ENCODE measurements around the gene ELMO1. TPM values are rescaled to one million over a fixed set of nuclear protein-coding genes. Genes with fewer than 3 reads are reported as not detected.

ELMO1 gene
- total RNA-seq, 2 experiments from 2014 or later: 129 to 137 TPM

DNA sequence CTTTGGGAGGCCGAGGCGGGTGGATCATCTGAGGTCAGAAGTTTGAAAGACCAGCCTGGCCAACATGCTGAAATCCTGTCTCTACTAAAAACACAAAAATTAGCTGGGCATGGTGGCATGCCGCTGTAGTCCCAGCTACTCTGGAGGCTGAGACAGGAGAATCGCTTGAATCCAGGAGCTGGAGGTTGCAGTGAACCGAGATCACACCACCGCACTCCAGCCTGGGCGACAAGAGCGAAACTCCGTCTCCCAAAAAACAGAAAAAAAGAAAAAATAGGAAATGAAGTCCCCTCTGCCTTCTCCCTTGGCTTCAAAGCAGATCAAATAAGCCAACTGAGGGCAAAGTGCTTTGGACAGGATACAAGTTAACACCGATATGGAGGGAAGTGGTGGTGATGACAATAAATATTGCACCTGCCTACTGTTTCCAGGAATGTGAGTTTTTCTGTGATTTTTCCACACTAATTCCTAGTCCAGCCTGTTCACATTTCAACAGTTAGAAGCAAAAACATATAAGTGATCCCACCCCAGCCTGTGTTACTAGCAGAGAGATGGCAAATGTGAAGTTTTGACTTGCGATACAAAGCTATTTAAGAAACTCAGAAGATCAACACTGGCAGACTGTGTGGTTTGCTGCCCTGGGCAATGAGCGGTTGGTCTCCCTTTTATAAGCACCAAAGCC is 433.2 kb downstream of the ELMO1 start:
- no peaks in the 10 kb centered on the region for H3K9me3 Mint-ChIP-seq
- no peak for DNase-seq
- CTCF ChIA-PET: interaction anchor here (1.0 to 1.5 kb wide), 3 partner anchors 9 to 84 kb away, joined by 3 read pairs; no protein-coding TSS in a partner anchor
- H3K27ac Mint-ChIP-seq: no peak overlapping the region
- intact Hi-C loops (cut with micrococcal nuclease): no loop called here
- no peaks in the 10 kb centered on the region for H3K27me3 Mint-ChIP-seq (ENCODE audit: low read depth)
- no peak overlapping the region for H3K4me3 Mint-ChIP-seq
- peaks cover 3% of the 10 kb centered on the region for H3K4me1 Mint-ChIP-seq (ENCODE audit: low read depth)
- peaks cover 43% of the 10 kb centered on the region for H3K36me3 Mint-ChIP-seq (ENCODE audit: low read depth)

DNA sequence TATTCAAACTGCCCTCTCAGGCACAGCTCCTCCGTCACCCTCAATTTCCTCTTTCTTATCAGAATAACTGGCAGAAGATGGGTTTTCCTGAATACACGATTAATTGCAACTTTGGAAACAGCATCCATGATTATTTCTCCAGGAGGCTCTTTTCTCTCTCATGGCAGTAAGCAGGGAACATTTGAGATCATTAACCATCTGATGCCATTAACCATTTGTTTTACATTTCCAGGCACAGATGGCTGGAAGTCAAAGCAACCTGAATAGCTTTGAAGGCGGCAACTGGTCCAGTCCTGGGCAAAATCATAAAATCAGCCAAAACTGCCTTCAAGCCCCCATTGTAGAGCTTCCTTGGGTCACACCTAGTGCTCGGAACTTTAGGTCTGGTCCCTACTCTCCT is 434.9 kb downstream of the ELMO1 start:
- Mint-ChIP-seq H3K4me3 (no peak overlapping the region), H3K4me1 (ENCODE audit: low read depth) (peaks cover 3% of the 10 kb centered on the region), H3K27me3 (ENCODE audit: low read depth) (no peaks in the 10 kb centered on the region), H3K36me3 (ENCODE audit: low read depth) (peaks cover 44% of the 10 kb centered on the region), H3K27ac (no peak overlapping the region), H3K9me3 (no peaks in the 10 kb centered on the region)
- intact Hi-C loops (cut with micrococcal nuclease): no loop called here
- CTCF ChIA-PET: no interaction called here
- DNase-seq: no peak

DNA sequence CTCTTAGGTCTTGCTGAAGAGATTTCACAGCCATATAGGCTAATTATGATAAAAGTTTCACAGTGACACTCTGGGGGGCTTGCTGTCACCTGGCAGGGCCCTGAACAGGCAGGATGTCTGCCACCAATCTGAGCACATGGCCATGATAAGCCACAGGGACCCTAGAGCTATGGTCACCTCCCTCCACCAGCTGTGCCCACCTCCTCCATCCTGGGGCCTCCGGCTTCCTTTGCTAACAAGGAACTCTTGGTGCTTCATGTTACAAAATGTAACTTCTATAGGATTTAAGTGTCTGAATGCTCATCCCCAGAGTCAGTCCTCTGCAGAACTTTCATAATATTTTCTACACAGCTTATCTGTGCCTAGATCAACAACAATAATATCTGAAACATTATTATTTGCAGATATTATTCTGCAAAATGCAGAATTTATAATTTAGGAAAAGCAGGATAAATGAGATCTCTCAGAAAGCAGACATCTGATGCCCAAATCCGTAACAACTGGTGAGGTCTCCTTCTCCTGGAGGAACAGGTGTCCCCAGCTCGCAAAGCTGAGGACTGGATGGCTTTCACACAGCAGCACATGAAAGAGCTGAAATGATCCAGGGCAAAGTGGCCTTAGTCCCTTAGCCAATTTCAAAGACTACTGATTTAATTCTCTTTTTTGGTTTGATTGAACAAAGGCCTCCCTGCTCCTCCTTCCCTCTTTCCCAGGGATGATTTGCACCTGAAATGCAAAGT is 437.3 kb downstream of the ELMO1 start:
- Mint-ChIP-seq H3K9me3 (no peaks in the 10 kb centered on the region), H3K27me3 (ENCODE audit: low read depth) (no peaks in the 10 kb centered on the region), H3K4me3 (no peak overlapping the region), H3K36me3 (ENCODE audit: low read depth) (peaks cover 50% of the 10 kb centered on the region), H3K4me1 (ENCODE audit: low read depth) (peaks cover 4% of the 10 kb centered on the region), H3K27ac (no peak overlapping the region)
- intact Hi-C loops (cut with micrococcal nuclease): no loop called here
- CTCF ChIA-PET: no interaction called here
- DNase-seq: no peak

DNA sequence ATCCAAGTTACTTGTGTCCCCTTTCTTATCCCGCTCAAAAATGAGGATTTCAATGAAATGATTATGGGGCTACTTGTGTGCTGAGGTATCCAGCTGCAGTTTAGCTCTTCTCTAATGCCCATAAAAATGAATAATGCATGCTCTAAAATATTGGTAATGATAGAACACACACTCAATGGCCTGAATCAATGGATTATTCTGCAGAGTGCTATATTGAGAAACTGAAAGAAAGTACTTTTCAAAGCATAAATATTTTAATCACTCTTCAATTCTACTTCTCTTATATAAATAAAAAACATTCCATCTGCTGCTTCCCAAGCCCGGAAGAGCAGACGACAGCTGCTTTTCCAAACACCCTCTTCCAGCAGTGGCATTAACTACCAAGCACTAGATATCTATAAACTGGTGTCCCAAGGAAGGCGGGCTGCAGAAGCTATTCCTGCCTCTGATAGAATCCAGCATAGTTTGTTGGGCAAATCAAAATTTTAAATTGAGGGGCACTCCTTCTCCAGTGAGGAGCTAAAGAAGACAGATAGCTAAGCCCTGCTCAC is 439.5 kb downstream of the ELMO1 start:
- H3K9me3 Mint-ChIP-seq: no peaks in the 10 kb centered on the region
- no peak overlapping the region for H3K27ac Mint-ChIP-seq
- H3K4me1 Mint-ChIP-seq (ENCODE audit: low read depth): peaks cover 6% of the 10 kb centered on the region
- no peaks in the 10 kb centered on the region for H3K27me3 Mint-ChIP-seq (ENCODE audit: low read depth)
- intact Hi-C loops (cut with micrococcal nuclease): no loop called here
- CTCF ChIA-PET: interaction anchor here (0.5 to 1.1 kb wide), 3 partner anchors 22 to 940 kb away, joined by 3 to 4 read pairs (median 4); no protein-coding TSS in a partner anchor
- H3K36me3 Mint-ChIP-seq (ENCODE audit: low read depth): peaks cover 61% of the 10 kb centered on the region
- no peak for DNase-seq
- no peak overlapping the region for H3K4me3 Mint-ChIP-seq

DNA sequence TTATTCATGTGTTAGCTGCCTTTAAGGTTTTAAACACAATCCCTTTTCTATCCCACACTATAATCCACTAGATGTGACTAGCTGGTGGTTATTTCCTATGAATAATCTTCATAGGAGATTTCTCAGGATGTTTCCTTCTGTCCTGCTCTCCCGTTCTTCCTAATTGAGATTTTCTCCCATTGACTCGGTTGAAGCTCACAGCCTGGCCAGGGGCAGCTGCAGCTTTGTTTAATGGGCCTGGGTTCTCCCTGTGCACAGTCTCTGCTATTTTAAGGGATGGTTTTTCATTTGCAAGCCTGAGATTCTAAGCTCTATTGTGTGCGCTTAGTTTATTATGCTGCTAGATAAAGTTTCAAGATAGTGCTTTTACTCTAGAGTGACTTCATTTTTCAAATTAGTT is 441.0 kb downstream of the ELMO1 start:
- no peak overlapping the region for H3K27ac Mint-ChIP-seq
- no peaks in the 10 kb centered on the region for H3K9me3 Mint-ChIP-seq
- no peak for DNase-seq
- peaks cover 8% of the 10 kb centered on the region for H3K4me1 Mint-ChIP-seq (ENCODE audit: low read depth)
- no peak overlapping the region for H3K4me3 Mint-ChIP-seq
- CTCF ChIA-PET: interaction anchor here (0.6 kb wide), 2 partner anchors 110 to 175 kb away, joined by 3 to 5 read pairs; no protein-coding TSS in a partner anchor
- H3K27me3 Mint-ChIP-seq (ENCODE audit: low read depth): no peaks in the 10 kb centered on the region
- intact Hi-C loops (cut with micrococcal nuclease): no loop called here
- peaks cover 62% of the 10 kb centered on the region for H3K36me3 Mint-ChIP-seq (ENCODE audit: low read depth)

DNA sequence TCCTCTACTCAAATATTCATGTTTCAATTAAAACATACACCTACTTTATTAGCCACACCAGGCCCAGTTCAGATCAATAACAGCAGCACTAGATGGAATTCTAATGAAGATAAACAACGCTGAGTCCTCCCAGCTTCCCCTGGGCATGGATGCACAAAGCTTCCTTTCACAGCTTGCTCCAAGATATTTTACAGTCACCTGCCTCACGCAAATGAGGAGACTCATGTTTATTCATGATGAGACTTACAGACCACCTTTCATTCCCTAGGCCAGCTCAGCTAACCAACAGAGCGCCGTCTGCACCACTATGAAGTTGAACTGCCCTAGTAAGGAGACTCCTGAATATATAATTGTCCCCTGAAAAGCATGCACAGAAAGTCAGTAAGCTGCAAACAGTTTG is 441.4 kb downstream of the ELMO1 start:
- peaks cover 3% of the 10 kb centered on the region for H3K9me3 Mint-ChIP-seq
- no peak overlapping the region for H3K27ac Mint-ChIP-seq

DNA sequence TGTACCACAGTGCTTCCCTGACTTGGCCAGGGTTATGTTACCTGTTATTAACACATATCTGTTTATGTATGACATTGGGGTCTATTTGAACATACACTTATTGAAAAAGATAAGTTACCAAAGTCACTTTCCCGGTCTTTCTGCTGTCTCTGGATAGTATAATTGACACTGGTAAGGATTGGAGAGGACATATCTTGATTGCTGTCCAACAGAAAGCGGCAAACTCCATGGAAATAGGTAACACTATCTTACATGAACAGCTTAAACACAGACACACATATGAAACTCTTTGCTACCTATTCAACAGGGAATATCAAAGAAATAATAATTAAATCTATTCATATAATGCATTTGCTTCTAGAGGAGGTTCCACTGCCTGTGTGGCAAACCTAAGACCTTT is 441.9 kb downstream of the ELMO1 start:
- H3K4me1 Mint-ChIP-seq (ENCODE audit: low read depth): peaks cover 8% of the 10 kb centered on the region

More for the DNA sequence above, 441.4 kb downstream of the ELMO1 start:
- Mint-ChIP-seq H3K4me3 (no peak overlapping the region), H3K4me1 (ENCODE audit: low read depth) (peaks cover 8% of the 10 kb centered on the region), H3K36me3 (ENCODE audit: low read depth) (peaks cover 64% of the 10 kb centered on the region), H3K27me3 (ENCODE audit: low read depth) (no peaks in the 10 kb centered on the region)
- no peak for DNase-seq
- CTCF ChIA-PET: interaction anchor here (0.6 kb wide), 1 partner anchor 110 kb away, joined by 5 read pairs; no protein-coding TSS in a partner anchor
- intact Hi-C loops (cut with micrococcal nuclease): no loop called here

DNA sequence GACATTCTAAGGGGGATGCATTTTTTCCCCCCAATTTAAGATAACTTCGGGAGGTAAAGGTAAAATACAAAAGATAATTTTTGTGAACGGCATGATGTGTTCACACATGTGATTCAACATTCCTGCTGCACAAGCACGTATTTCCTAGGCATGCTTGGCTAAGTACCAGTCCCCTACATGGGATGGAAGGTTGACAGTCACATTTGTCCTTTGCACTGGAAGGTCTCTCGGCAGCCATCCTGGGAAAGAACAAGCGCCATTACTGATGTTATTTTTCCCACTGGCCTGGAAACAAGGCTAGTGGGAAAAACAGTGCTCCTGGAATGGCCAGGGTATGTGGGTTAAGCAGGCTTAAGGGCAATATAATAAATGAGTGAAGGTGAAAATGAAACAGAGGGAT is 448.2 kb downstream of the ELMO1 start:
- Mint-ChIP-seq H3K4me3 (no peak overlapping the region), H3K36me3 (ENCODE audit: low read depth) (peaks cover 42% of the 10 kb centered on the region), H3K4me1 (ENCODE audit: low read depth) (peaks cover 4% of the 10 kb centered on the region), H3K27ac (no peak overlapping the region), H3K9me3 (peaks cover 3% of the 10 kb centered on the region), H3K27me3 (ENCODE audit: low read depth) (no peaks in the 10 kb centered on the region)
- no peak for DNase-seq
- intact Hi-C loops (cut with micrococcal nuclease): no loop called here
- CTCF ChIA-PET: no interaction called here

More for the DNA sequence above, 441.9 kb downstream of the ELMO1 start:
- H3K4me3 Mint-ChIP-seq: no peak overlapping the region
- peaks cover 63% of the 10 kb centered on the region for H3K36me3 Mint-ChIP-seq (ENCODE audit: low read depth)
- no peak for DNase-seq
- H3K27ac Mint-ChIP-seq: no peak overlapping the region
- CTCF ChIA-PET: no interaction called here
- intact Hi-C loops (cut with micrococcal nuclease): no loop called here
- H3K9me3 Mint-ChIP-seq: peaks cover 3% of the 10 kb centered on the region
- H3K27me3 Mint-ChIP-seq (ENCODE audit: low read depth): no peaks in the 10 kb centered on the region

DNA sequence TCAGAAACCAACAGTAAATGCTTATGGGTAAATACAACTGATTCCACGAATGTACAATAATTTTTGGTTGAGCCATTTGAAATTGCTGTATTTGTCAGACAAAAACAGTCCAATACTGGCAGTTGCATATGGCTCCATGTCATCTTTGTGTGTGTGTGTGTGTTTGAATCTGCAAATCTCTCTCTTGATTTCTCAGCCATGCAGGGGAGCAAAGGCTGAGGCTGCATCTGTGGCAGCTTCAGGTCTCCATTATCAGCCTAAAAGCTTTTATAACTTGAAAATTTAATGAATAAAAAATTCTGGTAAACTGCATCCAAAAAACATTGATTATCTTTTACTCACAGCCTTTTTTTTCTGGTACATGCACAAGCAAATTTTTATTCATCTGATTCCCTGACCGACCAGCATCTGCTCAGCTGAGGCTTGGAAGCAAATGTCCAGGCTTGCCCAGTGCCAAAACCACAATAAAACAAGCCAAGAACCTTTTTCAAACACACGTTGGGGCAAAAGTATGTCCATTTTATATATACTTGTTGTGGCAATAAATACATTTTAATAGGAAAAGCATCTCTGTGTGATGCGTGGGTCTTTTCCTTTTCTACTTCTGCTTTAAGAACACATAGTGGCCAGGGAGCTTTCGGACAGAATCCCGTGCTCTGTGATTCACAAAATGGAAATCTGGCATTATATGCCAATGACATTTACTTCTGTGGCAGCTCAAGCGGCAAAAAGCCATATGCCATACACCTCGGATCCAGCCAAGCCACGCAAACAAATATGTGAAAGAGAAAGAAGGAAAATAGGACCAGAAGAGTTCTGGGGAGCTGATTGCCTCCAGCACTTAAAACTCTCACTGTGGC is 448.8 kb downstream of the ELMO1 start:
- H3K4me3 Mint-ChIP-seq: no peak overlapping the region
- CTCF ChIA-PET: no interaction called here
- peaks cover 3% of the 10 kb centered on the region for H3K9me3 Mint-ChIP-seq
- peaks cover 4% of the 10 kb centered on the region for H3K4me1 Mint-ChIP-seq (ENCODE audit: low read depth)
- H3K27me3 Mint-ChIP-seq (ENCODE audit: low read depth): no peaks in the 10 kb centered on the region
- intact Hi-C loops (cut with micrococcal nuclease): no loop called here
- H3K36me3 Mint-ChIP-seq (ENCODE audit: low read depth): peaks cover 39% of the 10 kb centered on the region
- no peak for DNase-seq
- H3K27ac Mint-ChIP-seq: no peak overlapping the region

DNA sequence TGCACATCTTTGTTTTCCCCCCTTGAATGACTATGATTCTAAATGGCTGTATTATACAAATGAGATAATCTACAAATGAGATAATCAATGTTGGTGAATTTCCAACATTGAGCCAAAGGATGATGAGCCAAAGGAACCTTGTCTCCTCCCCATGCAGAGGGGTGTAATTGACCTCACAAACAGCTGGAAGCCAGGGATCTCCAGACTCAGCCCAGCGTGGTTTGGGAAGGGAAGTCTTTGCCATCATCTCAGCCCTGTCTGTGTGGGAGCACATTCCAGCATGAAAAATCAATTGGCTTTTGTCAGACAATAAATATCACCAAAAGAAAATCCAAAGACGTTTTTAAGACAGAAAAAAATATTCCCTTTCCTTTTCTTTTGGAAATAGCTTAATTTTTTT is 452.9 kb downstream of the ELMO1 start:
- H3K36me3 Mint-ChIP-seq (ENCODE audit: low read depth): peaks cover 10% of the 10 kb centered on the region
- CTCF ChIA-PET: interaction anchor here (1.7 kb wide), 1 partner anchor 10 kb away, joined by 11 read pairs; no protein-coding TSS in a partner anchor

DNA sequence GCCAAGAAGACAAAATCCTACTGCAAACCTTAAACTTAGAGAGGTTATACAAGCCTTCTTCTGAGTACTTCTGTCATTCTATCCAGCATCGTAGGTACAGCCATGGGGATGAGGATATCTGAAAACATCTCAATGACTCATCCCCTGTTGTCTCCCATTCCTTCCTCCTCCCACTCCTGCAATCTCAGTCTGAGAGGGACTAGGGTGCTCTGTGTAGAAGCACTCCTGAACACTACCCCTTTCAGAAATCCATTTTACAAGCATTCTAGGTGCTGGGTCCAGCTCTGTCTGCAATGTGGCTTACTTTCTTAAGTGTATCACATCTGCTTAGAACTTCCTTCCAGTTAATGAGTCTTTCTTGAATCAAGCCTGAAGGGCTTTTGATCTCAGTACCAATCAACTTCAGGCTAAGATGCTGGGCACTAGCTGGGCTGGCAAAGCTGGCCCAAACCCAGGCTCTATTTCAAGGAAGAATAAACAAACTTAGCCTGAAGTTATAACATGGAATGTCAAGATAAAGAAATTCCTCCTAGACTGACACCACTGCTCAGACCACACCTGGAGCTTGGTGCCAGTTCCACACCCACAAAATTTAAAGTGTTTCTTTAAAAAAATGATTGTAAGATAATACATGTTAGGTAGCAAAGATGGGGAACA is 454.1 kb downstream of the ELMO1 start:
- CTCF ChIA-PET: interaction anchor here (0.6 kb wide), 1 partner anchor 850 kb away, joined by 3 read pairs; no protein-coding TSS in a partner anchor
- peaks cover 8% of the 10 kb centered on the region for H3K4me1 Mint-ChIP-seq (ENCODE audit: low read depth)
- H3K9me3 Mint-ChIP-seq: no peaks in the 10 kb centered on the region
- peaks cover 9% of the 10 kb centered on the region for H3K36me3 Mint-ChIP-seq (ENCODE audit: low read depth)
- no peak overlapping the region for H3K4me3 Mint-ChIP-seq
- intact Hi-C loops (cut with micrococcal nuclease): no loop called here
- no peak for DNase-seq
- no peaks in the 10 kb centered on the region for H3K27me3 Mint-ChIP-seq (ENCODE audit: low read depth)
- no peak overlapping the region for H3K27ac Mint-ChIP-seq

More for the DNA sequence above, 452.9 kb downstream of the ELMO1 start:
- no peaks in the 10 kb centered on the region for H3K27me3 Mint-ChIP-seq (ENCODE audit: low read depth)
- no peaks in the 10 kb centered on the region for H3K9me3 Mint-ChIP-seq
- intact Hi-C loops (cut with micrococcal nuclease): no loop called here
- DNase-seq: no peak
- peaks cover 8% of the 10 kb centered on the region for H3K4me1 Mint-ChIP-seq (ENCODE audit: low read depth)
- H3K27ac Mint-ChIP-seq: no peak overlapping the region
- no peak overlapping the region for H3K4me3 Mint-ChIP-seq
